Lower lobe of right lung (tissue), 2 donors: ENCODE measurements around the gene SERPINA4. TPM values are rescaled to one million over a fixed set of nuclear protein-coding genes. Genes with fewer than 3 reads are reported as not detected.

Source experiments
- ATAC-seq, 2 donors: fragments of 200-7000 bp; cut with Tn5 transposase; one replicate each; pipeline ENCODE4 v1.9.1; 2020 to 2022; ENCODE audit warnings: mild to moderate bottlenecking in 2 of 2, moderate library complexity in 2 of 2
- DNase-seq: peaks from one replicate; pipeline ENCODE4 v3.0.0-alpha.2; 2020
- H3K27ac ChIP-seq: fragments of 200-600 bp; one replicate; pipeline ENCODE4 v1.8.0; 2022
- H3K27me3 ChIP-seq: fragments of 200-600 bp; one replicate; pipeline ENCODE4 v1.8.0; 2022; ENCODE audit warnings: low read depth
- H3K36me3 ChIP-seq: fragments of 200-600 bp; one replicate; pipeline ENCODE4 v1.8.0; 2022; ENCODE audit warnings: mild to moderate bottlenecking
- H3K4me1 ChIP-seq: fragments of 200-600 bp; one replicate; pipeline ENCODE4 v1.8.0; 2022
- H3K4me3 ChIP-seq: fragments of 200-600 bp; one replicate; pipeline ENCODE4 v1.8.0; 2022; ENCODE audit warnings: mild to moderate bottlenecking
- H3K9me3 ChIP-seq: fragments of 200-600 bp; one replicate; pipeline ENCODE4 v1.8.0; 2022
- intact Hi-C: fragments of 100-400 bp; cut with DNase I; formaldehyde crosslinking; loops from one replicate; pipeline ENCODE4 v1.11.0; 2022
- total RNA-seq: library from RNA; stranded (reverse); fragmentation: NEBNext Ultra II Directional; extraction: Animal tissue kit (Norgen Biotek cat#: 25700); gene quantifications from one replicate; pipeline ENCODE4 v1.2.1, GENCODE V29; 2021
- TF ChIP-seq, protein P1 (sequence below): fragments of 200-600 bp; IDR thresholded peaks from one replicate; pipeline ENCODE4 v1.8.0; 2022; ENCODE audit warnings: antibody characterized with exemption, mild to moderate bottlenecking
- donor health status: DM: no; HTN: yes; CAD: no; lungs with severe emphysema.

SERPINA4 gene
- total RNA-seq, 1 donor from 2014 or later = not detected

GRCh38 chr14:94562941-94563883, 2.0 kb downstream of the SERPINA4 start:
- no peaks in the 10 kb centered on the region for H3K4me1 ChIP-seq
- DNase-seq (peak; percentile 24), ATAC-seq (no peak)
- no peak overlapping the region for H3K27ac ChIP-seq
- H3K9me3 ChIP-seq = no peaks in the 10 kb centered on the region
- no peaks in the 10 kb centered on the region for H3K36me3 ChIP-seq
- TF ChIP-seq, protein P1, sequence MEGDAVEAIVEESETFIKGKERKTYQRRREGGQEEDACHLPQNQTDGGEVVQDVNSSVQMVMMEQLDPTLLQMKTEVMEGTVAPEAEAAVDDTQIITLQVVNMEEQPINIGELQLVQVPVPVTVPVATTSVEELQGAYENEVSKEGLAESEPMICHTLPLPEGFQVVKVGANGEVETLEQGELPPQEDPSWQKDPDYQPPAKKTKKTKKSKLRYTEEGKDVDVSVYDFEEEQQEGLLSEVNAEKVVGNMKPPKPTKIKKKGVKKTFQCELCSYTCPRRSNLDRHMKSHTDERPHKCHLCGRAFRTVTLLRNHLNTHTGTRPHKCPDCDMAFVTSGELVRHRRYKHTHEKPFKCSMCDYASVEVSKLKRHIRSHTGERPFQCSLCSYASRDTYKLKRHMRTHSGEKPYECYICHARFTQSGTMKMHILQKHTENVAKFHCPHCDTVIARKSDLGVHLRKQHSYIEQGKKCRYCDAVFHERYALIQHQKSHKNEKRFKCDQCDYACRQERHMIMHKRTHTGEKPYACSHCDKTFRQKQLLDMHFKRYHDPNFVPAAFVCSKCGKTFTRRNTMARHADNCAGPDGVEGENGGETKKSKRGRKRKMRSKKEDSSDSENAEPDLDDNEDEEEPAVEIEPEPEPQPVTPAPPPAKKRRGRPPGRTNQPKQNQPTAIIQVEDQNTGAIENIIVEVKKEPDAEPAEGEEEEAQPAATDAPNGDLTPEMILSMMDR = no peak
- H3K4me3 ChIP-seq = no peak overlapping the region
- H3K27me3 ChIP-seq = no peaks in the 10 kb centered on the region
- intact Hi-C loops = no loop called here

GRCh38 chr14:94564381-94564780, 3.1 kb downstream of the SERPINA4 start:
- no peaks in the 10 kb centered on the region for H3K27me3 ChIP-seq
- H3K4me3 ChIP-seq = no peak overlapping the region
- TF ChIP-seq, protein P1 = no peak
- ATAC-seq (no peak), DNase-seq (no peak)
- H3K27ac ChIP-seq = no peak overlapping the region
- no peaks in the 10 kb centered on the region for H3K9me3 ChIP-seq
- intact Hi-C loops = no loop called here
- H3K36me3 ChIP-seq = no peaks in the 10 kb centered on the region
- H3K4me1 ChIP-seq = no peaks in the 10 kb centered on the region

DNA sequence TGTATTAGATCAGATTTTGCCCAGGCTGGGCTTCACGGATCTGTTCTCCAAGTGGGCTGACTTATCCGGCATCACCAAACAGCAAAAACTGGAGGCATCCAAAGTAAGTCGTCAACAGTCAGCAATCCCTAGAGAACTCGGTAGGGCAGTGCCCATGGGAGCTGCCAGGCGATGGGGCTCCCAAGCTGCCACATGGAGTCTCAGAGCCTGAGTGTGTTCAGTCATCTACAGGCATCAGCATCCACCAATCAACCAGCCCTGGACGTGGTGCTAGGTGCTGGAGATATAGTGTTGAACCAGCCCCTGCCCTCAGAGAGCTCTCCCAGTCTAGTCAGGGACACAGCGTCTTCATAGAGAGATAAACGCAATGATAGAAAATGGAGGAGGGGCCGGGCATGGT, 6.9 kb downstream of the SERPINA4 start:
- peaks cover 4% of the 10 kb centered on the region for H3K4me1 ChIP-seq
- TF ChIP-seq, protein P1 = no peak
- H3K36me3 ChIP-seq = no peaks in the 10 kb centered on the region
- DNase-seq (no peak), ATAC-seq (no peak)
- no peak overlapping the region for H3K27ac ChIP-seq
- intact Hi-C loops = no loop called here
- H3K4me3 ChIP-seq = no peak overlapping the region
- H3K9me3 ChIP-seq = no peaks in the 10 kb centered on the region
- H3K27me3 ChIP-seq = no peaks in the 10 kb centered on the region

DNA sequence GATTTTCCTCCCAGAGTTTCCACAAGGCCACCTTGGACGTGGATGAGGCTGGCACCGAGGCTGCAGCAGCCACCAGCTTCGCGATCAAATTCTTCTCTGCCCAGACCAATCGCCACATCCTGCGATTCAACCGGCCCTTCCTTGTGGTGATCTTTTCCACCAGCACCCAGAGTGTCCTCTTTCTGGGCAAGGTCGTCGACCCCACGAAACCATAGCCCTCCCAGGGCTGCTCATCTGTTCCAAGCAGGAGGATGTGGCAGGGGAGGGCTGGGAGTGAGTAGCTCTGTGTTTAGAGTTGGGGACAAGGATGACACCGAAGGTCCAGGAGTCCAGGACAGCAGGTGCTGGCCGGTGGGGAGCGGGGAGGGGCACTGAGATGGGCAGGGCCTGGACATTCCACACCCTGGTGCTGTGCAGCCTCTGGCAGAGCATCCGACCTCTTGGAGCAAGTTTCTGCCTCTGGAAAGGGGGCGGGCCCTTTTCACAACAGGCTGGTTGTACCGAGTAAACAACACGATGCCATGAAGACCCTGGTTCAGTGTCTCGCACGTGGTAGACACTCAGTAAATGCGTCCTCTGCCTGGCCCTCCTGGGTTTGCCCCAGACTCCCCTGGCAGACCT, 8.2 kb downstream of the SERPINA4 start:
- H3K27ac ChIP-seq = no peak overlapping the region
- no peak overlapping the region for H3K4me3 ChIP-seq
- peaks cover 4% of the 10 kb centered on the region for H3K4me1 ChIP-seq
- no peaks in the 10 kb centered on the region for H3K27me3 ChIP-seq
- DNase-seq (no peak), ATAC-seq (no peak)
- intact Hi-C loops = no loop called here
- no peaks in the 10 kb centered on the region for H3K9me3 ChIP-seq
- H3K36me3 ChIP-seq = no peaks in the 10 kb centered on the region
- TF ChIP-seq, protein P1 = no peak

GRCh38 chr14:94570002-94570400, 8.8 kb downstream of the SERPINA4 start:
- H3K4me1 ChIP-seq = peaks cover 4% of the 10 kb centered on the region
- no peak for ATAC-seq
- H3K9me3 ChIP-seq = no peaks in the 10 kb centered on the region
- TF ChIP-seq, protein P1 = no peak
- no peaks in the 10 kb centered on the region for H3K36me3 ChIP-seq
- H3K4me3 ChIP-seq = no peak overlapping the region
- no peak for DNase-seq
- no peaks in the 10 kb centered on the region for H3K27me3 ChIP-seq
- no peak overlapping the region for H3K27ac ChIP-seq
- intact Hi-C loops = no loop called here
